ENCODE data around the gene ASCC3.
A peak's percentile ranks its signal among the peaks of the same experiment; 100 is the strongest.

Gene ASCC3

GRCh38 chr6:100464903-100465700 lies 416.0 kb downstream of the ASCC3 start, which contains the start of gene SIM1:
Gene SIM1 (minus strand): TSS chr6:100464921. CDS start chr6:100463468, 1,453 bp downstream.
- H3K4me3 ChIP-seq, result peak within 1 kb of the TSS in 1 of 2 donors; percentile 29
- no peaks in the 10 kb centered on the region for H3K9me3 ChIP-seq
- peak in 1 of 2 donors; percentile 41 for DNase-seq
- H3K27ac ChIP-seq, result no peak within 1 kb of the TSS
- TF ChIP-seq CTCF (IDR thresholded peaks at IDR 0.05), result no peak
- no peaks in the 10 kb centered on the region for H3K36me3 ChIP-seq
- peaks cover 5 to 100% of the 10 kb centered on the region in 2 donors for H3K27me3 ChIP-seq
- H3K4me1 ChIP-seq, result peaks cover 0 to 33% (median 19%) of the 10 kb centered on the region in 4 donors
- intact Hi-C loops (cut with DNase I; ENCODE audit: low total_unique reads), result no loop called here

- TF ChIP-seq CTCF (IDR thresholded peaks at IDR 0.05), result no peak
- intact Hi-C loops (cut with DNase I; ENCODE audit: low total_unique reads), result no loop called here
- Histone ChIP-seq H3K27ac (no peak overlapping the region), H3K9me3 (no peaks in the 10 kb centered on the region), H3K36me3 (no peaks in the 10 kb centered on the region), H3K27me3 (peaks cover 5 to 100% of the 10 kb centered on the region in 2 donors), H3K4me1 (peaks cover 0 to 33% (median 19%) of the 10 kb centered on the region in 4 donors), H3K4me3 (peak overlapping the region in 1 of 2 donors; percentile 29)
- DNase-seq, result no peak
Measured at GRCh38 chr6:100464162-100464851, 416.8 kb downstream of the ASCC3 start.

- TF ChIP-seq CTCF (IDR thresholded peaks at IDR 0.05), result no peak
- no peak for DNase-seq
- Histone ChIP-seq H3K4me3 (no peak overlapping the region), H3K9me3 (no peaks in the 10 kb centered on the region), H3K4me1 (peaks cover 0 to 33% (median 20%) of the 10 kb centered on the region in 4 donors), H3K27me3 (peaks cover 5 to 100% of the 10 kb centered on the region in 2 donors), H3K36me3 (no peaks in the 10 kb centered on the region), H3K27ac (no peak overlapping the region)
- intact Hi-C loops (cut with DNase I; ENCODE audit: low total_unique reads), result no loop called here
Measured at GRCh38 chr6:100463630-100464161, 417.4 kb downstream of the ASCC3 start.

GRCh38 chr6:100462706-100463629 lies 418.2 kb downstream of the ASCC3 start:
- no peak overlapping the region for H3K4me3 ChIP-seq
- no peak for TF ChIP-seq CTCF (IDR thresholded peaks at IDR 0.05)
- no peak for DNase-seq
- H3K9me3 ChIP-seq, result no peaks in the 10 kb centered on the region
- no peaks in the 10 kb centered on the region for H3K36me3 ChIP-seq
- H3K27me3 ChIP-seq, result peaks cover 9 to 100% of the 10 kb centered on the region in 2 donors
- intact Hi-C loops (cut with DNase I; ENCODE audit: low total_unique reads), result no loop called here
- peaks cover 0 to 40% (median 23%) of the 10 kb centered on the region in 4 donors for H3K4me1 ChIP-seq
- no peak overlapping the region for H3K27ac ChIP-seq

Data from tibial artery (tissue), 4 donors.